GM21447 (cell line): ENCODE measurements around the gene ZBTB20.
A peak's percentile ranks its signal among the peaks of the same experiment; 100 is the strongest.

ENCODE experiments used
- ATAC-seq: cut with Tn5 transposase; IDR thresholded peaks from one replicate; pipeline ENCODE4 v1.9.1; 2021; ENCODE audit not compliant: unreplicated experiment

ZBTB20 gene

GRCh38 chr3:114394551-114394950 is 752.5 kb downstream of the ZBTB20 start:
- ATAC-seq: no peak

- no peak for ATAC-seq
These were observed 753.6 kb downstream of the ZBTB20 start for GRCh38 chr3:114393367-114394072.

- no peak for ATAC-seq
These were observed 754.3 kb downstream of the ZBTB20 start for GRCh38 chr3:114392831-114393230.

- no peak for ATAC-seq
These were observed 757.9 kb downstream of the ZBTB20 start for GRCh38 chr3:114389156-114389555.

GRCh38 chr3:114384558-114384903 is 762.6 kb downstream of the ZBTB20 start:
- ATAC-seq: no peak

- ATAC-seq: peak; percentile 92
These were observed 763.1 kb downstream of the ZBTB20 start for GRCh38 chr3:114383875-114384557.

- no peak for ATAC-seq
These were observed 766.8 kb downstream of the ZBTB20 start for GRCh38 chr3:114380233-114380651.

GRCh38 chr3:114379266-114379665 is 767.8 kb downstream of the ZBTB20 start:
- ATAC-seq: no peak

- no peak for ATAC-seq
These were observed 768.3 kb downstream of the ZBTB20 start for GRCh38 chr3:114378760-114379159.

GRCh38 chr3:114377426-114377825 is 769.7 kb downstream of the ZBTB20 start:
- ATAC-seq: no peak

- ATAC-seq: no peak
These were observed 770.4 kb downstream of the ZBTB20 start for GRCh38 chr3:114376516-114377185.

- no peak for ATAC-seq
These were observed 771.3 kb downstream of the ZBTB20 start for GRCh38 chr3:114375608-114376421.

- ATAC-seq: no peak
These were observed 772.6 kb downstream of the ZBTB20 start for GRCh38 chr3:114374433-114374990.

- no peak for ATAC-seq
These were observed 776.4 kb downstream of the ZBTB20 start for GRCh38 chr3:114370537-114371174.

GRCh38 chr3:114365909-114366308 is 781.2 kb downstream of the ZBTB20 start:
- no peak for ATAC-seq

GRCh38 chr3:114364806-114365654 is 782.1 kb downstream of the ZBTB20 start:
- ATAC-seq: no peak

- ATAC-seq: no peak
These were observed 783.4 kb downstream of the ZBTB20 start for GRCh38 chr3:114363554-114364202.

GRCh38 chr3:114362815-114363214 is 784.3 kb downstream of the ZBTB20 start:
- ATAC-seq: no peak

GRCh38 chr3:114361391-114361790 is 785.7 kb downstream of the ZBTB20 start:
- no peak for ATAC-seq
